Adrenal gland (tissue), 12 donors: ENCODE results near the gene DPM1. TPM values are rescaled to one million over a fixed set of nuclear protein-coding genes. Genes with fewer than 3 reads are reported as not detected.
A peak's percentile ranks its signal among the peaks of the same experiment; 100 is the strongest.
"Not testable (repeated sequence)": the region's sequence is repeated elsewhere in the genome, so short reads cannot be mapped to it uniquely, and the experiment has no call there.

Source experiments
- DNase-seq, 7 donors: peaks; one replicate each; pipeline ENCODE4 v3.0.0-alpha.2; 2019 to 2020
- H3K27ac ChIP-seq, 5 donors: fragments of 200-600 bp; sonication (generic) in 4 of 5; 1 replicate in 3 of 5; 2 replicates in 2 of 5; pipeline versions ENCODE4 v1.5.1 to v1.8.0; 2016 to 2020; ENCODE audit warnings: mild to moderate bottlenecking in 1 of 5
- H3K27me3 ChIP-seq: fragments of 200-600 bp; 2 replicates; pipeline ENCODE4 v1.8.0; 2021
- H3K36me3 ChIP-seq, 2 donors: fragments of 200-600 bp; replicated peaks in 1 of 2; 1 replicate in 1 of 2; 2 replicates in 1 of 2; pipeline versions ENCODE4 v1.5.1 to v1.8.0; 2018 to 2022
- H3K4me1 ChIP-seq, 2 donors: fragments of 200-600 bp; replicated peaks in 1 of 2; 1 replicate in 1 of 2; 2 replicates in 1 of 2; pipeline versions ENCODE4 v1.5.1 to v1.8.0; 2018 to 2021
- H3K4me3 ChIP-seq, 4 donors: fragments of 200-600 bp; sonication (generic) in 3 of 4; one replicate each; pipeline ENCODE4 v1.5.1; 2016 to 2018
- H3K9me3 ChIP-seq, 3 donors: fragments of 200-600 bp; sonication (generic) in 1 of 3; replicated peaks in 1 of 3; 1 replicate in 2 of 3; 2 replicates in 1 of 3; pipeline versions ENCODE4 v1.5.1 to v1.8.0; 2016 to 2021
- POLR2A ChIP-seq, 2 donors: fragments of 450-650 bp; IDR thresholded peaks; one replicate each; pipeline ENCODE4 v1.6.1; 2017; ENCODE audit warnings: antibody characterized with exemption in 2 of 2, mild to moderate bottlenecking in 2 of 2, moderate library complexity in 1 of 2
- WGBS, 4 donors: extraction: QIAGEN DNeasy Blood & Tissue Kit in 2 of 4; methylation state at CpG; one replicate each; pipeline versions ENCODE4 v1.1.5 to v1.1.7; 2013 to 2017; 5-methylcytosine and 5-hydroxymethylcytosine counted together
- intact Hi-C, 2 donors: fragments of 100-400 bp; cut with DNase I; formaldehyde crosslinking; loops; one replicate each; pipeline versions ENCODE4 v1.14.1 to v1.15.0; 2022 to 2023
- polyA plus RNA-seq, 3 donors: library from polyadenylated mRNA; stranded (reverse); fragments of 200-250 nt in 2 of 3; fragments of 350-450 nt in 1 of 3; fragmentation: Illumina TruSeq in 1 of 3; extraction: RNeasy Lipid Tissue Mini Kit (QIAGEN cat#74804) in 1 of 3; gene quantifications; one replicate each; pipeline ENCODE4 v1.2.3, GENCODE V29; 2013 to 2014
- total RNA-seq, 9 donors: library from RNA; depleted of rRNA in 4 of 9; stranded (reverse); fragments of >200 nt in 4 of 9; fragments of 120-200 nt in 1 of 9; fragmentation: NEBNext Ultra II Directional in 1 of 9; extraction: Animal tissue kit (Norgen Biotek cat#: 25700) in 1 of 9; gene quantifications; one replicate each; pipeline versions ENCODE4 v1.1.0 to v1.2.4, GENCODE V29; 2013 to 2023
- TF ChIP-seq, protein P1 (sequence below), 6 experiments: fragments of 450-650 bp in 4 of 6; fragments of 200-600 bp in 2 of 6; sonication (generic) in 1 of 6; IDR thresholded peaks; 1 replicate in 5 of 6; 2 replicates in 1 of 6; pipeline versions ENCODE4 v1.5.1 to v1.8.0; 2016 to 2021; ENCODE audit warnings: antibody characterized with exemption in 6 of 6, mild to moderate bottlenecking in 2 of 6, moderate library complexity in 1 of 6
- donor health status: healthy with polysubstance abuse.
- donor health status: Bipolar disorder and iron deficiency.
- donor health status: DM: yes; HTN: yes; CAD: no.
- donor health status: DM: no; HTN: no; CAD: no.
- donor health status: DM: no; HTN: no; CAD: no.
- donor health status: DM: yes; HTN: yes; CAD: no.

The DPM1 gene
- total and polyA plus RNA-seq, 12 donors: 21.0 to 145 (median 42.9) TPM

GRCh38 chr20:50980851-50981713, 22.8 kb upstream of the DPM1 start:
- no peak for TF ChIP-seq POLR2A (IDR thresholded peaks at IDR 0.05)
- TF ChIP-seq, protein P1, sequence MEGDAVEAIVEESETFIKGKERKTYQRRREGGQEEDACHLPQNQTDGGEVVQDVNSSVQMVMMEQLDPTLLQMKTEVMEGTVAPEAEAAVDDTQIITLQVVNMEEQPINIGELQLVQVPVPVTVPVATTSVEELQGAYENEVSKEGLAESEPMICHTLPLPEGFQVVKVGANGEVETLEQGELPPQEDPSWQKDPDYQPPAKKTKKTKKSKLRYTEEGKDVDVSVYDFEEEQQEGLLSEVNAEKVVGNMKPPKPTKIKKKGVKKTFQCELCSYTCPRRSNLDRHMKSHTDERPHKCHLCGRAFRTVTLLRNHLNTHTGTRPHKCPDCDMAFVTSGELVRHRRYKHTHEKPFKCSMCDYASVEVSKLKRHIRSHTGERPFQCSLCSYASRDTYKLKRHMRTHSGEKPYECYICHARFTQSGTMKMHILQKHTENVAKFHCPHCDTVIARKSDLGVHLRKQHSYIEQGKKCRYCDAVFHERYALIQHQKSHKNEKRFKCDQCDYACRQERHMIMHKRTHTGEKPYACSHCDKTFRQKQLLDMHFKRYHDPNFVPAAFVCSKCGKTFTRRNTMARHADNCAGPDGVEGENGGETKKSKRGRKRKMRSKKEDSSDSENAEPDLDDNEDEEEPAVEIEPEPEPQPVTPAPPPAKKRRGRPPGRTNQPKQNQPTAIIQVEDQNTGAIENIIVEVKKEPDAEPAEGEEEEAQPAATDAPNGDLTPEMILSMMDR (IDR thresholded peaks at IDR 0.05): peak; percentile 60 to 76 (median 64)
- Histone ChIP-seq H3K36me3 (no peaks in the 10 kb centered on the region), H3K4me1 (no peaks in the 10 kb centered on the region), H3K4me3 (no peak overlapping the region), H3K9me3 (no peaks in the 10 kb centered on the region), H3K27ac (no peak overlapping the region), H3K27me3 (peaks cover 16% of the 10 kb centered on the region)
- intact Hi-C loops: loop anchor here in 1 of 2 donors (10.0 kb wide), 1 partner anchor 624 kb away; no protein-coding TSS in a partner anchor
- 44 to 58% (median 47%) methylated on average over 19 to 26 of the region's 26 CpGs for WGBS, 4 donors
- DNase-seq: peak; percentile 37 to 68 (median 57)

DNA sequence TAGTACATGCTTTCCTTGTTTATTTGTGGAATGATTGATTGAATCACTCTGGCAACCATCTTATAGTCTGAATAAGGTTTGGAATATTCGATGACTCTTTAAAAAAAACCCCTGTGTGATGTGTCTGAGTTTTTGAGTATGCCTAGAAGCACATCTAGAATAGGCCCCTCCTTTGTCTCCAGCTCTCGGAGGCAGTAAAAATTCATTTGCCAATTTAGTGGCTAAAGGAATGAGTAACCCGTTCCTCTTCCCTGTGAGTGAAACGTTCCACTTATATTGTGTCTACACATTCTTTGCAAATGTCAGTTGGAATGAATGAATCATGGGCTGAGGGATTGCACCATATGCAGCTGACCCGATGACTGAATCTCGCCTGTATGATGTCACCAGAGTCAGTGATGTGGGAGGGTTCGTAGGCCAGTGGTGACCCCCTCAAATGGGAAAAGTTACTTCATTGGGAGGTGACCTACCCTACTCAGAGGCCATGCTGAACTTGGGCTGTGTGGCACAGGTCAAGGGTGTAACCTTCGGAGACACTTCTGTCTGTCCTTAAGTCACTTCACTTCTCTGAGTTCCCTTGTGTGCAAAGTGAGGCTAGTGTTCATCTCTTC, 21.8 kb upstream of the DPM1 start:
- Histone ChIP-seq H3K27me3 (peaks cover 12% of the 10 kb centered on the region), H3K4me3 (no peak overlapping the region), H3K4me1 (no peaks in the 10 kb centered on the region), H3K27ac (peak overlapping the region in 2 of 5 donors; percentile 21 to 56), H3K36me3 (no peaks in the 10 kb centered on the region), H3K9me3 (no peaks in the 10 kb centered on the region)
- DNase-seq: peak in 5 of 7 donors; percentile 27 to 63 (median 44)
- 28 to 55% (median 47%) methylated on average over 5 to 8 of the region's 8 CpGs for WGBS, 4 donors
- intact Hi-C loops: loop anchor here in 1 of 2 donors (10.0 kb wide), 1 partner anchor 625 kb away; no protein-coding TSS in a partner anchor
- TF ChIP-seq, protein P1 (IDR thresholded peaks at IDR 0.05): no peak
- no peak for TF ChIP-seq POLR2A (IDR thresholded peaks at IDR 0.05)

GRCh38 chr20:50978533-50978932, 20.2 kb upstream of the DPM1 start:
- H3K9me3 ChIP-seq, H3K4me3 ChIP-seq, H3K4me1 ChIP-seq, H3K36me3 ChIP-seq, DNase-seq, intact Hi-C loops, H3K27ac ChIP-seq: not testable (repeated sequence)
- H3K27me3 ChIP-seq: peaks cover 12% of the 10 kb centered on the region
- WGBS, 4 donors: 80 to 93% (median 89%) methylated on average over 4 of the region's 4 CpGs

GRCh38 chr20:50977066-50978021, 19.0 kb upstream of the DPM1 start:
- intact Hi-C loops: no loop called here
- Histone ChIP-seq H3K4me3 (no peak overlapping the region), H3K27ac (no peak overlapping the region), H3K4me1 (no peaks in the 10 kb centered on the region), H3K9me3 (no peaks in the 10 kb centered on the region), H3K36me3 (no peaks in the 10 kb centered on the region), H3K27me3 (peaks cover 12% of the 10 kb centered on the region)
- DNase-seq: no peak
- TF ChIP-seq, protein P1 (IDR thresholded peaks at IDR 0.05): no peak
- no peak for TF ChIP-seq POLR2A (IDR thresholded peaks at IDR 0.05)
- WGBS, 4 donors: 46 to 52% (median 51%) methylated on average over 18 to 20 of the region's 20 CpGs
